Endothelial cell of hepatic sinusoid (primary cell): Measurements from ENCODE around the gene RYK.

Experiments
- in situ Hi-C: cut with HindIII; loops from 2 replicates; pipeline ENCODE4 v1.10.0; 2017; ENCODE audit warnings: low sequenced_read_pairs

The RYK gene

GRCh38 chr3:134163096-134163495, 87.6 kb downstream of the RYK start:
- in situ Hi-C loops, result no loop called here

DNA sequence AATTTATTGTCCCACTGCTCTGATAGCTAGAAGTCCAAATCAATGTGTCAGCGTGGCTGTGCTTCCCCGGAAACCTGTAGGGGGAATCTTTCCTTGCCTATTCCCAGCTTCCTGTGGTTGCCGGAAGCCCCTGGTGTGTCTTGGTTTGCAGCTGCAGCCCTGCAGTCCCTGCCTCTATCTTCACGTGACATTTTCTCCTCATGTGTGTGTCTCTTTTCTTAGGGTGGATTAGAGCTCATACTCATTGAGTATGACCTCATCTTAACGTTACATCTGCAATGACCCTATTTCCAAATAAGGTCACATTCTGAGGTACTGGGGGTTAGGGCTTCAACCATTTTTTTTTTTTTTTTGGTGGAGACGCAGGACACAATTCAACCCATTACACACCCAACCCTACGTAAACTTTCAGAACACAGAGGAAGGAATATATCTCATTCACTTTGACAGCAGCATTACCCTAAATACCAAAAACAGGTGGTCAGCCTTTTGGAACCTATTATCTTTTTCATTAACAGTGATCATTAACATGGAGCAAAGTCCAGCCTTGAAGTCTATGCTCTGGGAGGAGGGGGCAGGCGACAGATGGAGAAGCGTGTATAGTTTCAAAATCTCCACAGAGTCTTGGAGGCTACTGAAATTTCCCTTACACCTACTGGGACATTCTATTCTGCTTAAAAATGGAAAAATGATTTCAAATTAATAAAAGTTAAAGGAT, 88.6 kb downstream of the RYK start:
- in situ Hi-C loops, result no loop called here

DNA sequence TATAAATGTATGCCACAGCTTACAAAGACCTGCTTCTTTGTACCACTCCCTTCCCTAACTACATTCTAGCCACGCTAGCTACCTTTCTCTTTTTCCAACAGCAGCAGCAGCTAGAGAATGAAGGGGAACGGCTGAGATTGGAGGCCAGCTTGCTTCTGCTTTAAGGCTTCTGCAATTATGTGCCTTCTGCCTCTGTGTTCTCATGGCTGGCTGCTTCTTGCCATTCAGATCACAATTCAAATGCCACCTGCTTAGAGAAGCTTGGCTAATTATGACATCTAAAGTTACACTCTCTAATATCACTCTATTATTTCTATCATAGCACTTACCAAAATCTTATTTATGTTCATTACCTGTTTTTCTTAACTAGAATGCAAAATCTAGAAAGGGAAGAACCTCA, 95.2 kb downstream of the RYK start:
- in situ Hi-C loops, result no loop called here

DNA sequence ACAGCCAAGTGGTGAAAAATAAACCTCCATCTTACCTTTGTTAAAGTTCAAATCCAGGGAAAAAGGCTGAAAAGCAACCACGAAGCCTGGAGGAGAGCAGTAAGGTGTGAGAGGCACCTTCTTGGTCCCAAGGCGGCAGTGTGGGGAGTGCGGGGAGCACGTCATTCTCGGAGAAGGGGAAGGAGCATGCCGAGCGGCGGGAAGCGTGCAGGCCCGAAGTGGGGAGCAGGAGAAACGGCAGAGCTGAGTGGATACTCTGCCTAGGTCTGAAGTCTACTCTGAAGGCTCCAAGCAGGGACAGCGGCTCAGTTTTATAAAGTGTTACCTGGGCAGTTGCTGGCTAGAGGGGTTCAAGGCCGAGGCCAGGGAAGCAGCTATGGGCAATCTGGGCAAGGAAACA, 96.9 kb downstream of the RYK start:
- in situ Hi-C loops, result loop anchor here (5.0 kb wide), 1 partner anchor 46 kb away; no protein-coding TSS in a partner anchor

DNA sequence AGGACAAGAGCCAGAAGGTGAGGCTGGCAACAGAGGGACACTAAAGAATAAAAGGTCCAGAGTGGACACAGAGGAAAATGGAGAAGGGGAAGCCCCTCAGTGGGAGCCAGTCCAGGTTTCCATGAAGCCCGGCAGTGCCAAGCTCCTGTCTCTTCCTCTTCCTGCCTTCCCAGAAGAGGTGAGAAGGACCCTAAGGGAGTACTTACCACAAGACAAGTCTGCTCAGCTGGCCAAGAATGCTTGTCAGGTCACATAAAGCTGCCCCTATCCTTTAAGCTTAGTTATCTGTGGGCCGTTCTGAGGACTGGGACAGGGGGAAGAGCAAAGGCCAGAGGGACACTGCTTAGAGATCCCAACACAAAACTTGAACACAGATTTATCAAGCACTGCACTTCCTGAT, 100.2 kb downstream of the RYK start:
- in situ Hi-C loops, result loop anchor here (5.0 kb wide), 1 partner anchor 43 kb away; no protein-coding TSS in a partner anchor

DNA sequence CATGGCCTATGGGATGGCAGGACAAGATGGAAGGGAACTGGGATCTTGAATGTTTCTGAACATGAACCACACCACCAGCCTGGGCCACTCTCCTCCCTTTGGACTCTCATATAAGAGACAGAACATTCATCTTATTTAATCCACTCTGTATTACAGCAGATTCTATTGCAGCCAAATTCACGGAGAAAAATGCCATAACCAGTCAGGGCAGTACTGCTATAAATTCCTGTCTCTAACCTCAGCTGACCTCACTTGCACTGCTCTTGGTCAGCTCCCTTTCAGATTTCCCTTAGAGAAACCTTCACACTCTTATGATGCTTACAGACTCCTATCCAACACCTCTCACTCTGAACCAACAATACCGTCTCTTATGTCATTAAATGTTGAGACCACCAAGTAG, 101.4 kb downstream of the RYK start:
- in situ Hi-C loops, result no loop called here

GRCh38 chr3:134148534-134148933, 102.1 kb downstream of the RYK start:
- in situ Hi-C loops, result no loop called here

GRCh38 chr3:134147411-134147810, 103.2 kb downstream of the RYK start:
- in situ Hi-C loops, result no loop called here

DNA sequence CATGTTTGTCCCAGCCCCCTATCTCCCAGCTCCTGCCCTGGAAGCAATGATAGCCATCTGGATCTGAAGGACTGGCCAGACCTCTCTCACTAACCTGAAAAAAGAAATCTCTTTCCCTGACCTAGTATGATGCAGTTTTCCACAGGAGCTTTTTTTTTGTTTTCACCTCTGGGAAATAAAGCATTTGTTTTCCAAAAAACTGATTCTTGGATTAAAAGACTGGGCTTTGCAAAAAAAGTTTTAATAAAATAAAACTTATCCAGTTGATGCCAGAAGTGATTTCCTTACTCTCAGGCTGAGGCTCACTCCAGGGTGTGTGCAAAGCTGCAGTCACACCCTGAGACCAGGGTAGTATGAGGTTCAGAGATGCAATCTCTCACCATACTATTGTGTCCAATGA, 104.0 kb downstream of the RYK start:
- in situ Hi-C loops, result no loop called here

DNA sequence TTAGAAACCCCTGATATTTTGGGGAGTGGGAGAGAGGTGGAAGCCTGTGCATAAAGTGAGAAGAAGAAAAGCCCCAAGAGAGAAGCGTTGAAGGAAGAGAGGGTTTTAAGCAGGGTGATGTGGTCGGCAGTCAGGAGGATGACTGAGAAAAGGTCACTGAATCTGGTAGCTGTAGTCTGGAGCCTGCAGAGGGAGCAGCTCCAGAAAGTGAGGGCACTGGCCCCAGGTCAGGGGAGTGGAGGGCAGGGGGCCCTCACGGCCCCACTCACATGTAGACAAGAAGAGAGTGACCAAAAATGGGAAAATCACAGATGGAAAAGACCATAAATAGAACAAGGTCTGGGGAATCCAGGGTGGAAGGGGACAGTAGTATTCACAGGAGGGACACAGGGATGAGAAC, 105.5 kb downstream of the RYK start:
- in situ Hi-C loops, result no loop called here

- in situ Hi-C loops, result no loop called here
Observed at GRCh38 chr3:134144694-134145093, 106.0 kb downstream of the RYK start.

DNA sequence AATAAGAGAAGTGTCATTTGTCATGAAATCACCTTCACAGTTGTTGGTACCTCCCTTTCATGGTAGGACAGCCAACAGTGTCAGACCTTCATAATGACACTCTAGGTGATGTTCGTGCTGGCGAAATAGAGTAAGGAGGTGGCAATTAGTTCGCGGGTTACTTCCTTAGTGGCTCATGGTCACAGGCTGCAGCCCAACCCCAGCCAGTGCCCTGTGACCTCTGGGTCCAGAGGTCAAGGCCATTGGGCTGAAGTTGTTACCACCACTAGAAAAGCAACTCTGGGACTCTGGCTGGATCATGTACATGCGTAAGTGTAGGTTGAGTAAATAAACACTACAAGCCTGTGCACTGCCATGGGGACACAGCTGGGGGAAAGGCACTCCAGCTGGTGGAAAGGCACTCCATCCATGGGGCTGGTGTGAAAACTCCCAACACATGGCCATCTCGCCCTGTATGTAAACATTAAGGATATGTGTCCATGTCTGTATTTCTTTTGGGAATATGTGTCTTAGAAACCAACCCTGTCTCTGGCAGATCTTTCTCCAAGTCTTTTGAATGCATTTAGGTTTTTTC, 106.7 kb downstream of the RYK start:
- in situ Hi-C loops, result no loop called here

DNA sequence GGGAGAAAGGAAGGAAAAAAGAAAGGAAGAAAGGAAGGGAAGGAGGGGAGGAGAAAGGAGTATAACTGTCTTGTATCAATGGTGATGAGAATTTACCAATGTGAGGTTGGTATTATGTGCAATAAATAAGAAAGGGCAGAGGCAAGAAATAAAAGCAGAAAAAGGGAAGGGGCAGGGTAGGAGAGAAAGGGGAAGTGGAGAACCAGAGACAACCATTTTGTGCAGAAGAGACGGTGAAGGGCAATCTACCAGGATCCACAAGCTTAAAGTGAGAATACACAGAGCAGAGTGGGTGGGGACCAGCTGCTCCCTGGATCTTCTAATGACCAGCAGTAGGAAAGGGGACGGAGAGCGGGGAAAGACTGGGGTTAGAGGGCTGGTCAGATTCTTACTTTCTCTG, 114.1 kb downstream of the RYK start:
- in situ Hi-C loops, result no loop called here

- in situ Hi-C loops, result no loop called here
Observed at GRCh38 chr3:134134698-134135415, 115.8 kb downstream of the RYK start.

GRCh38 chr3:134134240-134134639, 116.4 kb downstream of the RYK start:
- in situ Hi-C loops, result no loop called here

GRCh38 chr3:134132961-134133360, 117.7 kb downstream of the RYK start:
- in situ Hi-C loops, result no loop called here

DNA sequence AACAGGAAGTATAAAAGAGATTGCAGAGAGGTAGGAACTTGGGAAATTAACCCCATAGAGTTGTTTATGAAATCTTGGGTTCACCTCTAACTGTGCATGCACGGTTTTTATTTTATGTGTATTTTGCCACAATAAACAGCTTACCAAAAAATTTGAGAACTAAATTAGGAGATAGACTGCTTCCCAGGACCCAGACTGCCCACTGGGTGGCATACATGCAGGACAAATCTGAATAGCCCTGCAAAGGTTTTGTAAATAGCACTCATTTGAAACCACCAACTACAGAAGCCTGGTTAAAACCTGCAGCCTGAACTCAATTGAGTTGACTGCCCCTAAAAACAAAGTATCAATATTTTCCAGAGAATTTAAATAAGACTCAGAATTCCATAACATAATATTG, 124.5 kb downstream of the RYK start:
- in situ Hi-C loops, result no loop called here

DNA sequence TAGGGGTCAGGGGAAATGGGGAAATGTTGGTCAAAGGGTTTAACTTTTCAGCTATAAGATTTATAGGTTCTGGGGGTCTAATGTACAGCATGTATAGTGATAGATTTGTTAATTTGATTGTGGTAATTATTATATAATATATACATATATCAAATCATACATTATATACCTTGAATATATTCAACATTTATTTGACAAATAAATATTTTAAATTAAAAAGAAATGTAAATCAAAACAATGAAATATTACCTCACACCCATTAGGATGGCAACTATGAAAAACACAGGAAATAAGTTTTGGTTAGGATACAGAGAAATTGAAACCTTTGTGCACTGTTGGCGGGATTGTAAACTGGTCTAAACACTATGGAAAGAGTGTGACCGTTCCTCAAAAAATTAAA, 135.9 kb downstream of the RYK start:
- in situ Hi-C loops, result no loop called here

DNA sequence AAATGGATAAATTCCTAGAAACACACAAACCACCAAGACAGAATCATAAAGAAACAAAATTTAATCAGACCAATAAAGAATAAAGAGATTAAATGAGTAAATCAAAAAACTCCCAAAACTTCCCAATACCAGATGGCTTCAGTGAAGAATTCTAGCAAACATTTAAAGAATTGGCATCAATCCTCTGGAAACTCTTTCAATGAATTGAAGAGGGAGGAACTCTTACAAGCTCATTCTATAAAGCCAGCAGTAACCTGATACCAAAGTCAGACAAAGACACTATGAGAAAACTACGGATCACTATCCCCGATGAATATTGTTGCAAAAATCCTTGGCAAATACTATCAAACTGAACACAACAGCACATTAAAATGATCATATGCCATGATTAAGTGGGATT, 139.0 kb downstream of the RYK start:
- in situ Hi-C loops, result no loop called here

GRCh38 chr3:134110963-134111362, 139.7 kb downstream of the RYK start:
- in situ Hi-C loops, result no loop called here
